GM19467 (cell line): ENCODE results near the gene TIMM50.

Experiments used
- ATAC-seq: cut with Tn5 transposase; IDR thresholded peaks from one replicate; pipeline ENCODE4 v1.9.1; 2021; ENCODE audit warnings: mild to moderate bottlenecking, moderate library complexity; ENCODE audit not compliant: unreplicated experiment

Gene TIMM50

DNA sequence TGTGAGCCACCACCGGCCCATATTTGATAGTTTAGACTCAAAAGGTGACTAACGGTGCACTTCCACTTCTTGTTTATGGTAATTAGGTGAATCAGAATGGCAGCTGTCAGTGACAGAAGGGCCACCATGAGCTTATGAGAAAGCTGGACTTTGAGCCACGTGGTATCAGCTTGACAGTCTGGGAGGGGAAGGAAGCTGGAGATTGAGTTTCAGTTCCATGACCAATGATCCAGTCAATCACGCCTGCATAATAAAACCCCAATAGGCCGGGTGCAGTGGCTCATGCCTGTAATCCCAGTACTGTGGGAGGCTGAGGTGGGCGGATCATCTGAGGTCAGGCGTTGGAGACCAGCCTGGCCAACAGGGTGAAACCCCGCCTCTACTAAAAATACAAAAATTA is 43.9 kb downstream of the TIMM50 start:
- no peak for ATAC-seq

DNA sequence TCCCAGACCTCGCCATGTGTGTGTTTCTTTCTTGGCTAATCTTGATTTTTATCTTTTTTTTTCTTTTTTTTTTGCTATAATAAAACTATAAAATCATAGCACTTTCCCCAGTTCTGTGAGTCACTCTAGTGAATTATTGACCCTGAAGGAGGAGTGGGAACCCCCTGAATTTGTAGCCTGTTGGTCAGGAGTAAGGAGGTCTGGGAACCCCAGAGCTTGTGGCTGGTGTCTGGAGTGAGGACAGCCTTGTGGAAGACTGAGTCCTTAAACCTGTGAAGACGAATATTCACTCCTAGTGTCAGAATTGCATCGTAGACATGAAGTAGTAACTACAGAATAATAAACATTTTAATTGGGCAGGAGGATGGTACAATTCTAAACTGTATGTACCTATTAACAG is 44.6 kb downstream of the TIMM50 start:
- ATAC-seq = no peak

DNA sequence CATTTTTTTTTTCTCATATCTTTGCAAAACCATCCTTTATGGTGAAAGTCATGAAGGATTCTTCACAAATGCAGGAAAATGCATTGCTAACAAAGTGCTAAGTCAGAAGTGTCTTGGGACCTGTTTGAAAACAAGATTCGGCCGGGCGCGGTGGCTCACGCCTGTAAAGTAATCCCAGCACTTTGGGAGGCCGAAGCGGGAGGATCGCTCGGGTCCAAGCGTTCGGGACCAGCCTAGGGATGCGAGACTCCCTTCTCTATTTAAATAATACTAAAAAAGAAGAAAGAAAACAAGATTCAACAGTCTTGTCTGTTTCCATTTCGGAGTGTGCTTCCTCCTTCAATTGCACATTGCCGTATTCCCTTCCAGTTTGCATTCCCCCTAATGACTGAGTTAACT is 51.2 kb downstream of the TIMM50 start:
- ATAC-seq = no peak

DNA sequence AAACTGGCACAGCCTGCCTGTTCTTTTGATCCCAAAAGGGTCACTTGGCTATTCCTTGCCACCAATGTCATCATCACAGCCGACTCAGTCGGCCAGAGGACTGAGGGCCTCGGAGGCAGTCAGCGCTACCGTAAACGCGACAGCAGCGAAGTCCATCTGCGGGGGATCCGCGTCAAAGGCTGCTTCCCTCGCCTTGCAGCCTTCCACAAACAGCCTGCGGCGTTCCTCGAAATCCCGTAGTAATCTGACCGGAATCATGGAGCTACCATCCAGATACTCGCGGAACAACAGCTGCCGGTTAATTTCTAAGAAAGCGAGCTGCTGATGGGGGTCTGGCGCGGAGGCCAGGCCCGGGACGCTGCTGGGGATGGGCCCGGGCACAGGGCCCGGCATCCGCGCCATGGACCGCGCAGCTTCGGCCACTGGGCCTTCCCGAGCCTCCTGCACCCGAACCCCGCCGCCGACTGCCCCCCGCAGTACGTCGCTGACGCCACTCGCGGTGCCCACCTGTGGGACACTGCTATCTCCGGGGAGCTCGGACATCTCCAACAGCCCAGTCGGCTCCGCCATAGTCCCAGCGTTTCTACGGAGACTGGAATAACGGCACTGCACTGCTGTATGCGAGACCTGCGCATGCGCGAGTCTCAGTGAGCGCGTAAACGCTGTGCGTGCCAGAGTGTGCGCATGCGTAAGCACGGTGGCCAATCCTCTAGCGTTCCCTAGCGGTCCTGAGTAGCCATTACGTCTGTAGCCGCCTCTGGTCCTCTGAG is 51.8 kb downstream of the TIMM50 start, which contains the start of gene EID2B:
TSS of gene EID2B (minus strand) at position 620 of the 770 bp plus-strand sequence. CDS start at position 570, 50 bp downstream.
- ATAC-seq = peak; percentile 89

DNA sequence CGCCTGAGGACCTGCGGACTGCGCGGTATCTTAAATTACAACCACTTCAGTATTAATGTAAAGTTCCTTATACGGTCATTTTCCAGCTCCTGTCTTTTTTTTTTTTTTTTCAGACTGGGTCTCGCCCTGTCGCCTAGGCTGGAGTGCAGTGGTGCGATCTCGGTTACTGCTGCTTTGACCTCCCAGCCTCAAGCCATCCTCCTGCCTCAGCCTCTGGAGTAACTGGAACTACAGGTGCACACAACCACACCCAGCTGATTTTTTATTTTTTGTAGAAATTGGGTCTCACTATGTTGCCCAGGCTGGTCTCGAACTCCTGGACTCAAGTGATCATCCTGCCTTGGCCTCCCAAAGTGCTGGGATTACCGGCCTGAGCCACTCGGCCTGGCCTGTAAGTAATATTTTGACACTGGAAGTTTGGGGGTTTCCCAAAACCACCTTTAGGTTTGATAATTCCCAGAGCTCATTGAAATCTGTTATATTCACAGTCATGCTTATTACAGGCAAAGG is 52.4 kb downstream of the TIMM50 start:
- ATAC-seq = no peak

DNA sequence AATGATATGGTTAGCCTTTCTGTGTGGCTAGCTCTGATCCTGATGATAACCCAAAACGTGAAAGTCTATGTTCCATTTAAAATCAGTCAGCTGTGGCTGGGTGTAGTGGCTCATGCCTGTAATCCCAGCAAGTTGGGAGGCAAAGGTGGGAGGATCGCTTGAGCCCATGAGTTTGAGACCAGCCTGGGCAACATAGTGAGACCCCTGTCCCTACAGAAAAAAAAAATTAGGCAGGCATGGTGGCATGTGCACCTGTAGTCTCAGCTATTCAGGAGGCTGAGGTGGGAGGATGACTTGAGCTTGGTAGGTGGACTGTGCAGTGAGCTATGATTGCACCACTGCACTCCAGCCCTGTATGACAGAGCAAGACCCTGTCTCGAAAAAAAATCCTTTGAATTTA is 53.2 kb downstream of the TIMM50 start:
- ATAC-seq = no peak

DNA sequence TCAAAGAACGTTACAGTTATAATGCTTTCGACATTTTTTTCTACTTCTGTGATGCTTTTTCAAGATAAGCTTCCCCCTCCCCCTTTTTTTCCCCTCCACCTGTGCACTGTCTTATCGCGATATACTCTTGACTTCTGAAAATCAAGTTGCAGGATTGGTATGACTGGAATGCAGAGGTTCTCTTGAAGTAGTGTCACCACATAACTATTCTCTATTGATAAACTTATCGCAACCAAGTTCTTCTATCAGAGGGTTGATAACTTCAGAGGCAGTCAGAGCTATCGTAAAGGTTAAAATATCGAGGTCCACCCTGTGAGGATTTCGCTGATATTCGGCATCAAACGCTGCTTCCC is 58.5 kb downstream of the TIMM50 start:
- no peak for ATAC-seq

DNA sequence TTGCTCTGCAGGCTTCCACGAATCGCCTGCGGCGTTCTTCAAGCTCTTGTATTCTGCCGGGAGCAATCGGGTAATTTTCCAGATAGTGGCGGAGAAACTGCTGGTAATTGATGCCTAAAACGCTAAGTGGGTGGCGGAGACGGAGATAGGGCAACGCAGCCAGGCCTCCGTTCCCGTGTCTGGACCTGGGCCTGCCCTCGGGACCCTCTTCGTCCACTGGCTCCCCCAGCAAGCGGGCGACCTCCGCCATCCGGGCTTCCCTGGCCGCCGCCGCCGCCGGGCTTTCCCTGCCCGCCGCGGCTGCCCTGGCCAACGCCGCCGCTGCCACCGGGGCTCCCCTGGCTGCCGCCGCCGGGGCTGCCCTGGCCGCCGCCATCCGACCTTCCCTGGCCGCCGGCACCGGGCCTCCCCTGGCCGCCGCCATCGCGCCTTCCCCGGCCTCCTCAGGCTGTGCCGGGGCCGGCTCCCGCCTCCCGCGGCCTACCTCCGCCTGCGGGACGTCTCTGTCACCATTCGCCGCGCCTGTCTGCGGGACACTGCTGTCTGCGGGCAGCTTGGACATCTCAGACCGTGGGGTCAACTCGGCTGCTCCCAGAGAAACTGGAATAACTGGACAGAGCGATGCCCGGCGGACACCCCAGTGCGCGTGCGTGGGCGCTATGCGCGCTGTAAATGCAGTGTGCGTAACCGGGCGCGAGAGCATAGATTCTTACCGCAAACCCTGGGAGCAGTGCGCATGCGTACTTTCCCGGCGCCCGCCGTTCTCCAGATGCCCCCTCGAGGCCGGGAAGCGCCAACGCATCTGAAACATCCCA is 59.1 kb downstream of the TIMM50 start, which contains the start of gene EID2:
TSS of gene EID2 (minus strand) at position 644 of the 815 bp plus-strand sequence. CDS start at position 562, 82 bp downstream.
- peak; percentile 81 for ATAC-seq

DNA sequence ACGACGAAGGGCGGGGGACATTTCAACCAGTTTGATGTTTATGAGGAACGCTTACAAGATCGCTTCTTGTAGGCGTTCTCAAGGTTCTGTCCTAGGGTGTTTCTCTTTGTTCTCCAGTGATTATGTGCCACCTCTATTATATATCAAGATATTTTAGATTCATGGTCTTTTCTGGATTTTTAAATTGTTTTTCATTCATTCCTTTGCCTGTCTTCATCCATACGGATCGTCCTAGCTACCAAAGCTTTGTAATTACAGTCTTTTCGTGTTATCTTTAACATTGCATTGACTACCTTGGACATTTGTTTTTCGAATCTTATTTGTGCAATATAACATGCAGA is 59.7 kb downstream of the TIMM50 start:
- ATAC-seq = no peak
